ENCODE results near the gene ARHGAP15.

DNA sequence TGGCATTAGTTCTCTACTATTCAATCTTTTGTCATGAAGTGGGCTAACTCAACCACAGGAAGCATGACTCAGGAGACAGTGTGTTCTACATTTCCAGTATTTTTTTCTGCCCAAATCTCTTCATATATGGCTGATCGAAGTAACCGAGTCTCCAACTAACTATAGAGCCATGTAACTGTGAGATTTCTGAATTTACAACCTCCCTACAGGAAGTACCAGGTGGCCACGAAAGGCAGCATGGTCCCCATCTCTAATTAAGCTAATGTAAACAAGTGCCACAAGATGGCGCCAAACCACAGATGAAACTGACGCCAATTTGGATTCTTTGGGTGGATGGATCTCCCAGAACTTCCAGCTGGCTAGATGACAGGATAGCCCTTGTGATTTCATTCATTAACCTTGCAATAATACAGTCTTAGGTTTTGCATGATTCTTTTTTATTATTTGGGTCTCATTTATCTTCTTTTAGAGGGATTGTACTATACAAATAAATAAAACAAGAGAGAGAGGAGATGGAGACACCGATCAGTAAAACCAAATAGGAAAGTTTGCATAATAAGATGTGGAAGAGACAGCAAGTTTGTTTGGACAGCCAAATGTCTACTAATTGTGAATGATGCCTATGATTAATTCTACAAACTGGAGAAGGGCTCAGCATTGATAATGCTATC, 18.3 kb upstream of the ARHGAP15 start:
- no peak for TF ChIP-seq FOXA1 (IDR thresholded peaks at IDR 0.05)
- no peak for TF ChIP-seq BHLHE40 (IDR thresholded peaks at IDR 0.05; ENCODE audit: borderline replicate concordance)
- TF ChIP-seq ARNT (IDR thresholded peaks at IDR 0.05): no peak
- TF ChIP-seq SP1 (IDR thresholded peaks at IDR 0.05): no peak

Measured in HEK293T (cell line).